ENCODE results near the gene CATSPER3. TPM values are rescaled to one million over a fixed set of nuclear protein-coding genes. Genes with fewer than 3 reads are reported as not detected.

CATSPER3 gene
- total RNA-seq, 1 experiment from 2014 or later = 0.90 TPM

GRCh38 chr5:134948911-134949310 is 18.8 kb upstream of the CATSPER3 start:
- ChIA-PET CTCF (no interaction called here), POLR2A (ENCODE audit: low non-redundant PET) (no interaction called here)
- intact Hi-C loops (cut with micrococcal nuclease; ENCODE audit: unreplicated experiment) = no loop called here
- H3K27me3 ChIP-seq (replicated peaks; ENCODE audit: insufficient read depth, low read depth, low read length, poor library complexity) = no peaks in the 10 kb centered on the region
- no peak for TF ChIP-seq EZH2 (IDR thresholded peaks at IDR 0.05; ENCODE audit: borderline replicate concordance, low read depth, low read length, poor library complexity, severe bottlenecking)
- TF ChIP-seq CTCF (conservative IDR thresholded peaks at IDR 0.05; ENCODE audit: low read depth, low read length) = no peak
- H3K36me3 ChIP-seq (ENCODE audit: insufficient read depth, low read length, poor library complexity, severe bottlenecking) = no peaks in the 10 kb centered on the region
- no peak overlapping the region for H3K27ac ChIP-seq (ENCODE audit: low read depth, low read length, poor library complexity, severe bottlenecking)
- no peak for DNase-seq (ENCODE audit: low spot score)
- H3K4me1 ChIP-seq (ENCODE audit: insufficient read depth, low read length, poor library complexity, severe bottlenecking) = no peaks in the 10 kb centered on the region
- H3K4me3 ChIP-seq (ENCODE audit: low read depth, low read length, poor library complexity, severe bottlenecking) = no peak overlapping the region
- BruUV-seq (replicated peaks) = no TSS peak
- H3K9me3 ChIP-seq (ENCODE audit: low read depth, low read length, poor library complexity, severe bottlenecking) = peaks cover 3% of the 10 kb centered on the region

- CTCF ChIA-PET = no interaction called here
- DNase-seq (ENCODE audit: low spot score) = no peak
- intact Hi-C loops (cut with micrococcal nuclease; ENCODE audit: unreplicated experiment) = no loop called here
- Histone ChIP-seq H3K36me3 (ENCODE audit: insufficient read depth, low read length, poor library complexity, severe bottlenecking) (no peaks in the 10 kb centered on the region), H3K27ac (ENCODE audit: low read depth, low read length, poor library complexity, severe bottlenecking) (no peak overlapping the region), H3K4me3 (ENCODE audit: low read depth, low read length, poor library complexity, severe bottlenecking) (no peak overlapping the region), H3K4me1 (ENCODE audit: insufficient read depth, low read length, poor library complexity, severe bottlenecking) (no peaks in the 10 kb centered on the region), H3K27me3 (replicated peaks; ENCODE audit: insufficient read depth, low read depth, low read length, poor library complexity) (no peaks in the 10 kb centered on the region), H3K9me3 (ENCODE audit: low read depth, low read length, poor library complexity, severe bottlenecking) (peaks cover 7% of the 10 kb centered on the region)
- no TSS peak for BruUV-seq (replicated peaks)
- no peak for TF ChIP-seq CTCF (conservative IDR thresholded peaks at IDR 0.05; ENCODE audit: low read depth, low read length)
- no peak for TF ChIP-seq EZH2 (IDR thresholded peaks at IDR 0.05; ENCODE audit: borderline replicate concordance, low read depth, low read length, poor library complexity, severe bottlenecking)
- POLR2A ChIA-PET (ENCODE audit: low non-redundant PET) = no interaction called here
Measured at GRCh38 chr5:134949316-134949715, 18.4 kb upstream of the CATSPER3 start.

GRCh38 chr5:134957920-134958608 is 9.6 kb upstream of the CATSPER3 start:
- no peak overlapping the region for H3K4me3 ChIP-seq (ENCODE audit: low read depth, low read length, poor library complexity, severe bottlenecking)
- DNase-seq (ENCODE audit: low spot score) = no peak
- ChIA-PET POLR2A (ENCODE audit: low non-redundant PET) (no interaction called here), CTCF (no interaction called here)
- H3K27me3 ChIP-seq (replicated peaks; ENCODE audit: insufficient read depth, low read depth, low read length, poor library complexity) = no peaks in the 10 kb centered on the region
- TF ChIP-seq EZH2 (IDR thresholded peaks at IDR 0.05; ENCODE audit: borderline replicate concordance, low read depth, low read length, poor library complexity, severe bottlenecking) (no peak), CTCF (conservative IDR thresholded peaks at IDR 0.05; ENCODE audit: low read depth, low read length) (no peak)
- H3K9me3 ChIP-seq (ENCODE audit: low read depth, low read length, poor library complexity, severe bottlenecking) = peaks cover 11% of the 10 kb centered on the region
- BruUV-seq (replicated peaks) = no TSS peak
- H3K36me3 ChIP-seq (ENCODE audit: insufficient read depth, low read length, poor library complexity, severe bottlenecking) = no peaks in the 10 kb centered on the region
- no peaks in the 10 kb centered on the region for H3K4me1 ChIP-seq (ENCODE audit: insufficient read depth, low read length, poor library complexity, severe bottlenecking)
- intact Hi-C loops (cut with micrococcal nuclease; ENCODE audit: unreplicated experiment) = no loop called here
- H3K27ac ChIP-seq (ENCODE audit: low read depth, low read length, poor library complexity, severe bottlenecking) = no peak overlapping the region

Data from A673 (cell line).